Stimulated activated CD4-positive, alpha-beta T cell treated with anti-CD3 and anti-CD28 coated beads, Interleukin-2, amount 100 ng/mL, for 24 hours (primary cell): ENCODE results near the gene CRMP1.
"Not testable (repeated sequence)": the region's sequence is repeated elsewhere in the genome, so short reads cannot be mapped to it uniquely, and the experiment has no call there.

Experiments used
- DNase-seq, 2 donors: peaks; one replicate each; pipeline ENCODE4 v3.0.0-alpha.2; 2020

CRMP1 gene

GRCh38 chr4:5887361-5888221 lies 5.3 kb downstream of the CRMP1 start:
- DNase-seq: no peak

- DNase-seq: no peak
Observed at GRCh38 chr4:5887011-5887360, 5.9 kb downstream of the CRMP1 start.

- no peak for DNase-seq
Observed at GRCh38 chr4:5885733-5886132, 7.2 kb downstream of the CRMP1 start.

GRCh38 chr4:5884796-5885195 lies 8.1 kb downstream of the CRMP1 start:
- no peak for DNase-seq

GRCh38 chr4:5883916-5884315 lies 9.0 kb downstream of the CRMP1 start:
- no peak for DNase-seq

- DNase-seq: no peak
Observed at GRCh38 chr4:5882947-5883346, 9.9 kb downstream of the CRMP1 start.

- DNase-seq: no peak
Observed at GRCh38 chr4:5881340-5881739, 11.5 kb downstream of the CRMP1 start.

- no peak for DNase-seq
Observed at GRCh38 chr4:5878359-5878758, 14.5 kb downstream of the CRMP1 start.

GRCh38 chr4:5877392-5877791 lies 15.5 kb downstream of the CRMP1 start:
- DNase-seq: no peak

GRCh38 chr4:5874811-5875449 lies 18.0 kb downstream of the CRMP1 start:
- no peak for DNase-seq

- no peak for DNase-seq
Observed at GRCh38 chr4:5870701-5871100, 22.2 kb downstream of the CRMP1 start.

GRCh38 chr4:5869966-5870619 lies 22.8 kb downstream of the CRMP1 start:
- no peak for DNase-seq

GRCh38 chr4:5867866-5868265 lies 25.0 kb downstream of the CRMP1 start:
- no peak for DNase-seq

- no peak for DNase-seq
Observed at GRCh38 chr4:5866841-5867813, 25.8 kb downstream of the CRMP1 start.

GRCh38 chr4:5865896-5866599 lies 26.8 kb downstream of the CRMP1 start:
- DNase-seq: no peak

GRCh38 chr4:5863461-5864113 lies 29.3 kb downstream of the CRMP1 start:
- DNase-seq: peak; percentile 54 to 70

- no peak for DNase-seq
Observed at GRCh38 chr4:5858020-5858769, 34.7 kb downstream of the CRMP1 start.

- DNase-seq: no peak
Observed at GRCh38 chr4:5857199-5857598, 35.7 kb downstream of the CRMP1 start.

GRCh38 chr4:5856362-5856761 lies 36.5 kb downstream of the CRMP1 start:
- DNase-seq: not testable (repeated sequence)

GRCh38 chr4:5854929-5855328 lies 38.0 kb downstream of the CRMP1 start:
- no peak for DNase-seq
